ENCODE data around the gene TIAM1. TPM values are rescaled to one million over a fixed set of nuclear protein-coding genes. Genes with fewer than 3 reads are reported as not detected.

Gene TIAM1
- total RNA-seq, 4 donors from 2014 or later: 85.1 to 114 (median 99.6) TPM

GRCh38 chr21:31162079-31162699 is 181.9 kb downstream of the TIAM1 start:
- intact Hi-C loops (cut with DNase I; ENCODE audit: low total_unique reads): no loop called here
- no peak overlapping the region for H3K4me3 ChIP-seq (ENCODE audit: low read depth, poor library complexity, severe bottlenecking)
- no peak for DNase-seq (ENCODE audit: low spot score in 2 of 2)
- TF ChIP-seq CTCF (IDR thresholded peaks at IDR 0.05) (no peak), POLR2A (IDR thresholded peaks at IDR 0.05) (no peak)
- 84 to 91% methylated on average over 4 of the region's 4 CpGs for whole genome bisulfite sequencing, 2 donors

- intact Hi-C loops (cut with DNase I; ENCODE audit: low total_unique reads): no loop called here
- no peak for TF ChIP-seq POLR2A (IDR thresholded peaks at IDR 0.05)
- TF ChIP-seq CTCF (IDR thresholded peaks at IDR 0.05): no peak
- H3K4me3 ChIP-seq (ENCODE audit: low read depth, poor library complexity, severe bottlenecking): no peak overlapping the region
- 37% methylated on average over 5 of the region's 5 CpGs for WGBS, 2 donors
- no peak for DNase-seq (ENCODE audit: low spot score in 2 of 2)
Measured at GRCh38 chr21:31161157-31161556, 182.9 kb downstream of the TIAM1 start.

GRCh38 chr21:31159808-31160207 is 184.3 kb downstream of the TIAM1 start:
- no peak for DNase-seq (ENCODE audit: low spot score in 2 of 2)
- TF ChIP-seq CTCF (IDR thresholded peaks at IDR 0.05) (no peak), POLR2A (IDR thresholded peaks at IDR 0.05) (no peak)
- WGBS, 2 donors: 77 to 80% methylated on average over 5 of the region's 5 CpGs
- intact Hi-C loops (cut with DNase I; ENCODE audit: low total_unique reads): no loop called here
- no peak overlapping the region for H3K4me3 ChIP-seq (ENCODE audit: low read depth, poor library complexity, severe bottlenecking)

- TF ChIP-seq POLR2A (IDR thresholded peaks at IDR 0.05): no peak
- no peak for TF ChIP-seq CTCF (IDR thresholded peaks at IDR 0.05)
- H3K4me3 ChIP-seq (ENCODE audit: low read depth, poor library complexity, severe bottlenecking): no peak overlapping the region
- WGBS, 2 donors: 83 to 87% methylated on average over 8 of the region's 8 CpGs
Measured at GRCh38 chr21:31158789-31159581, 185.1 kb downstream of the TIAM1 start.

GRCh38 chr21:31157756-31158155 is 186.3 kb downstream of the TIAM1 start:
- no peak overlapping the region for H3K4me3 ChIP-seq (ENCODE audit: low read depth, poor library complexity, severe bottlenecking)
- DNase-seq (ENCODE audit: low spot score in 2 of 2): no peak
- TF ChIP-seq CTCF (IDR thresholded peaks at IDR 0.05) (no peak), POLR2A (IDR thresholded peaks at IDR 0.05) (no peak)
- intact Hi-C loops (cut with DNase I; ENCODE audit: low total_unique reads): no loop called here
- WGBS, 2 donors: 81 to 83% methylated on average over 5 of the region's 5 CpGs

More at GRCh38 chr21:31158789-31159581, 185.1 kb downstream of the TIAM1 start:
- no peak for DNase-seq (ENCODE audit: low spot score in 2 of 2)
- intact Hi-C loops (cut with DNase I; ENCODE audit: low total_unique reads): no loop called here

Data from lower leg skin (tissue), 4 donors.